ELR (cell line): ENCODE data around the gene TBC1D13.
"Not testable (repeated sequence)": the region's sequence is repeated elsewhere in the genome, so short reads cannot be mapped to it uniquely, and the experiment has no call there.

Experiments
- DNase-seq: peaks from one replicate; pipeline ENCODE4 v3.0.0-alpha.2; 2015; ENCODE audit warnings: low read depth

The TBC1D13 gene

GRCh38 chr9:128786681-128787601 lies at the start of gene TBC1D13:
TSS of gene TBC1D13 (plus strand) at chr9:128787253. CDS start at chr9:128787354, 101 bp downstream.
- DNase-seq = peak; percentile 88

- no peak for DNase-seq
These were observed 44.7 kb upstream of the TBC1D13 start for GRCh38 chr9:128742401-128742800.

GRCh38 chr9:128743421-128743820 lies 43.6 kb upstream of the TBC1D13 start:
- DNase-seq = no peak

- DNase-seq = no peak
These were observed 39.8 kb upstream of the TBC1D13 start for GRCh38 chr9:128747241-128747640.

- DNase-seq = no peak
These were observed 36.0 kb upstream of the TBC1D13 start for GRCh38 chr9:128750926-128751595.

- no peak for DNase-seq
These were observed 33.4 kb upstream of the TBC1D13 start for GRCh38 chr9:128753627-128754026.

GRCh38 chr9:128757602-128758001 lies 29.5 kb upstream of the TBC1D13 start:
- no peak for DNase-seq

- no peak for DNase-seq
These were observed 24.2 kb upstream of the TBC1D13 start for GRCh38 chr9:128762671-128763449.

GRCh38 chr9:128764361-128764760 lies 22.7 kb upstream of the TBC1D13 start:
- no peak for DNase-seq

- DNase-seq = no peak
These were observed 21.6 kb upstream of the TBC1D13 start for GRCh38 chr9:128765499-128765898.

GRCh38 chr9:128768606-128769005 lies 18.4 kb upstream of the TBC1D13 start:
- no peak for DNase-seq

- no peak for DNase-seq
These were observed 16.6 kb upstream of the TBC1D13 start for GRCh38 chr9:128770286-128771030.

GRCh38 chr9:128771094-128771721 lies 15.8 kb upstream of the TBC1D13 start:
- DNase-seq = peak; percentile 47

- peak; percentile 92 for DNase-seq
These were observed 15.1 kb upstream of the TBC1D13 start, which contains the start of gene ZER1 for GRCh38 chr9:128771745-128772519. TSS of gene ZER1 (minus strand) at chr9:128771927. CDS start at chr9:128755565, 16,362 bp downstream.

- no peak for DNase-seq
These were observed 14.0 kb upstream of the TBC1D13 start for GRCh38 chr9:128773049-128773448.

- DNase-seq = no peak
These were observed 12.2 kb upstream of the TBC1D13 start for GRCh38 chr9:128774804-128775203.

- DNase-seq = not testable (repeated sequence)
These were observed 7.0 kb upstream of the TBC1D13 start for GRCh38 chr9:128780093-128780492.

GRCh38 chr9:128781187-128782070 lies 5.6 kb upstream of the TBC1D13 start:
- DNase-seq = no peak

GRCh38 chr9:128782669-128783068 lies 4.4 kb upstream of the TBC1D13 start:
- DNase-seq = no peak
